ENCODE results near the gene CREB3L2. TPM values are rescaled to one million over a fixed set of nuclear protein-coding genes. Genes with fewer than 3 reads are reported as not detected.

The CREB3L2 gene
- total RNA-seq, 1 experiment from 2014 or later: 60.6 TPM

GRCh38 chr7:137904833-137905232 lies 97.1 kb downstream of the CREB3L2 start (continued):
- TF ChIP-seq FOXK1 (CRISPR knock-in tag; IDR thresholded peaks at IDR 0.05) (no peak), NR1H2 (CRISPR knock-in tag; IDR thresholded peaks at IDR 0.05) (no peak), AR (CRISPR knock-in tag; IDR thresholded peaks at IDR 0.05) (no peak), ESRRA (CRISPR knock-in tag; IDR thresholded peaks at IDR 0.05; ENCODE audit: borderline replicate concordance) (no peak), NR3C1 (CRISPR knock-in tag; conservative IDR thresholded peaks at IDR 0.05; ENCODE audit: low read depth) (no peak), ZNF671 (CRISPR knock-in tag; IDR thresholded peaks at IDR 0.05) (no peak), SMAD4 (CRISPR knock-in tag; IDR thresholded peaks at IDR 0.05) (no peak), IRF2 (CRISPR knock-in tag; IDR thresholded peaks at IDR 0.05; ENCODE audit: borderline replicate concordance, low read depth) (no peak)

- peaks cover 19% of the 10 kb centered on the region for H3K9me3 Mint-ChIP-seq
- peak overlapping the region; percentile 46; the same call in 1 of the 2 replicates for H3K27ac Mint-ChIP-seq
- H3K36me3 Mint-ChIP-seq: peaks cover 46% of the 10 kb centered on the region
- POLR2A ChIA-PET: no interaction called here
- CTCF ChIA-PET: interaction anchor here (0.7 to 2.7 kb wide), 16 partner anchors 9 to 835 kb away, joined by 3 to 11 read pairs (median 3); partner anchors contain the start of gene CREB3L2
- DNase-seq (ENCODE audit: low spot score): peak; percentile 56
- peak; percentile 72 for TF ChIP-seq CTCF (IDR thresholded peaks at IDR 0.05)
- TF ChIP-seq STAT6 (CRISPR knock-in tag; conservative IDR thresholded peaks at IDR 0.05; ENCODE audit: low read depth): no peak
- TF ChIP-seq NR1H2 (CRISPR knock-in tag; IDR thresholded peaks at IDR 0.05): no peak
- TF ChIP-seq JUN (CRISPR knock-in tag; IDR thresholded peaks at IDR 0.05): no peak
- TF ChIP-seq MAX (CRISPR knock-in tag; IDR thresholded peaks at IDR 0.05): no peak
- H3K27me3 Mint-ChIP-seq (ENCODE audit: low read depth): no peaks in the 10 kb centered on the region
- H3K4me3 Mint-ChIP-seq: no peak overlapping the region
- peak; percentile 21 for ATAC-seq
- peaks cover 18% of the 10 kb centered on the region for H3K4me1 Mint-ChIP-seq
These were observed 98.3 kb downstream of the CREB3L2 start for GRCh38 chr7:137903382-137904169.

GRCh38 chr7:137900137-137900536 lies 101.7 kb downstream of the CREB3L2 start:
- Mint-ChIP-seq H3K27ac (peak overlapping the region; percentile 62), H3K9me3 (no peaks in the 10 kb centered on the region), H3K36me3 (peaks cover 46% of the 10 kb centered on the region), H3K4me3 (no peak overlapping the region), H3K4me1 (peaks cover 21% of the 10 kb centered on the region), H3K27me3 (ENCODE audit: low read depth) (no peaks in the 10 kb centered on the region)
- ChIA-PET POLR2A (interaction anchor here (0.7 kb wide), 1 partner anchor 736 kb away, joined by 3 read pairs; no protein-coding TSS in a partner anchor), CTCF (interaction anchor here (0.6 to 1.7 kb wide), 12 partner anchors 11 to 905 kb away, joined by 3 to 13 read pairs (median 4); no protein-coding TSS in a partner anchor)
- DNase-seq (ENCODE audit: low spot score): no peak
- no peak for ATAC-seq
- TF ChIP-seq NFYB (CRISPR knock-in tag; conservative IDR thresholded peaks at IDR 0.05; ENCODE audit: low read depth): no peak
- TF ChIP-seq CTCF (IDR thresholded peaks at IDR 0.05): no peak
- no peak for TF ChIP-seq FOXK1 (CRISPR knock-in tag; IDR thresholded peaks at IDR 0.05)
- no peak for TF ChIP-seq MLX (CRISPR knock-in tag; IDR thresholded peaks at IDR 0.05)
- TF ChIP-seq ZNF425 (CRISPR knock-in tag; conservative IDR thresholded peaks at IDR 0.05): no peak
- TF ChIP-seq E2F1 (CRISPR knock-in tag; IDR thresholded peaks at IDR 0.05): no peak
